GM21723 (cell line): ENCODE measurements around the gene NCOR1.
"Not testable (repeated sequence)": the region's sequence is repeated elsewhere in the genome, so short reads cannot be mapped to it uniquely, and the experiment has no call there.

ENCODE experiments used
- ATAC-seq: cut with Tn5 transposase; IDR thresholded peaks from one replicate; pipeline ENCODE4 v1.9.1; 2021; ENCODE audit warnings: mild to moderate bottlenecking, moderate library complexity; ENCODE audit not compliant: unreplicated experiment

The NCOR1 gene

DNA sequence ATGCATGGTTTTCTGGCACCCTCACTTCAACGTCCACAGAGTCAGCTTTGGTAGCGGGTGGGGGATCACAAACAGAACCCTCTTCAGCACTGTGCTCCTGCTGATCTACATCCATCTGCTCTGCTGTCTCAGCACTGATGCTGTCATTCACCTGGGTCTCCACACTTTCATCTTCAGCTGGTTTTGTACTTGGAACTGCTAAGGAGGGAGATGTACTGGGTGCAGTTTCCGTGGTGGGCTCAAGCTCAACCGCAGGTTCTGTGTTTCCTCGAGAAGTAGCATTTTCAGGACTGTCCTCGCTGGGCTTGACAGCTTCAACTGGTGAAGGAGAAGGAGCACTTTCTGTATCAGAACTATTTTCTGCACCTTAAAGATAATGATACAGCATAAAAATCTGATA is 113.9 kb downstream of the NCOR1 start:
- no peak for ATAC-seq

- ATAC-seq: no peak
Measured at GRCh38 chr17:16100737-16101400, 114.5 kb downstream of the NCOR1 start.

DNA sequence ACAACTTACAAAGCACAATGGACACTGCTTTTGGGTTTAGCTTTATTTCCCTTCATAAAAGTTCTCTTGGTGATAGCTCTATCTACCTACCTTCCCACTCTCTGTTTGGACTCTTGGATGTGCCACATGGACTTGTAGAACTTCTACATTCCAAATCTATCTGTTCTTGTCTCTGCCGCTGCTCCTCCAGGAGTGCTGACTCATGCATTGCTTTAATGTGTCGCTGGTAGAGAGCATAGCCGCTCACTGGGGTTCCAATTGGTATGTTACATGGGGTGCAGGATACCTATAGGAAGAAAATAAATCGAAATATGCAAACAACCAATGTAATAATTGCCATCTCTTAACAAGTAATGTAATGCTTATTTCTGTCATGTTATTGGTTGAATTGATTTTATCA is 123.6 kb downstream of the NCOR1 start:
- no peak for ATAC-seq

- no peak for ATAC-seq
Measured at GRCh38 chr17:16086957-16087356, 128.4 kb downstream of the NCOR1 start.

DNA sequence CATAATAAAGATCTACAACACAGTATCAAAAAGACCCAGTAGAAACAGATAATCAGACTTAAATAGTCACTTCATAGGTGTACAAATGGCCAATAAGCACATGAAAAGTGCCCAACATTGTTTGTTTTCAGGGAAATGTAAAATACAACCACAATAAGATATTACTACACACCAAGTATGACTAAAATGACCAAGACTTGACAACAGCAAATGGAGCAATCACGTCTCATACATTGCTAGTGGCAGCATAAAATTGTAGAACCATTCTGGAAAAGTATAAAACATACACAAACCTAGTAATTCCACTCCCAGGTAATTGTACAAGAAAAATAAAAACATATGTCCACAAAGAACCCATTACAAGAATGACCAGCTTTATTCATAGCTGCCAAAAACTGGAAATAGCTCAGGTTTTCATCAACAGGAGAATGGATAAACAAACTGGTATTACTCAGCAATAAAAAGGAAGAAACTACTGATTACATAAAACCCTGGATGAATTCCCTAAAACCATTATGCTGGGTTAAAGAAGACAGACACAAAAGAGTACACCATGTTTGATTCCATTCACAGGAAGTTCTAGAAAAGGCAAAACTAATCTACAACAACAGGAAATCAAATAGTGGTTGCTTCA is 130.2 kb downstream of the NCOR1 start:
- no peak for ATAC-seq

GRCh38 chr17:16083223-16083622 is 132.1 kb downstream of the NCOR1 start:
- ATAC-seq: no peak

- no peak for ATAC-seq
Measured at GRCh38 chr17:16081507-16082087, 133.7 kb downstream of the NCOR1 start.

- ATAC-seq: no peak
Measured at GRCh38 chr17:16080366-16080765, 135.0 kb downstream of the NCOR1 start.

- no peak for ATAC-seq
Measured at GRCh38 chr17:16075949-16076348, 139.4 kb downstream of the NCOR1 start.

- ATAC-seq: no peak
Measured at GRCh38 chr17:16074423-16074822, 140.9 kb downstream of the NCOR1 start.

GRCh38 chr17:16073845-16074244 is 141.5 kb downstream of the NCOR1 start:
- ATAC-seq: no peak

DNA sequence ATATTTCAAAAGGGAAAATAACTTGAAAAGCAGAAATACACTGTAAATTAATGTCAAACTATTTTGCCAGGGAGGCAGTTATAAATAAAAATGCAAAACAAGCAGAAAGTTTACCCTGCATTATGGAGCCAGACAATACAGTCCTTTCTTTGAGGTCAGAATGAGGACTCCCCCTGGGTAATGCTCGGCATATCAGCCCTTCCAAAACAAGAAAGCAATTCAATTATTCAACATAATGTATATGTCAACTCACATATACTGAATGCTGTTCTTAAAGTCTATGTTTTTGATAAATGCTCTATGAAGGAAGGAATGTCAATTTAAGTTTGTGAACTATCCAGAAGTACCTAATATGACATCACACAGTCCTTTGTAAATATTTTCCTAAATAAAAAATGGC is 143.3 kb downstream of the NCOR1 start:
- no peak for ATAC-seq

- no peak for ATAC-seq
Measured at GRCh38 chr17:16068323-16068722, 147.0 kb downstream of the NCOR1 start.

DNA sequence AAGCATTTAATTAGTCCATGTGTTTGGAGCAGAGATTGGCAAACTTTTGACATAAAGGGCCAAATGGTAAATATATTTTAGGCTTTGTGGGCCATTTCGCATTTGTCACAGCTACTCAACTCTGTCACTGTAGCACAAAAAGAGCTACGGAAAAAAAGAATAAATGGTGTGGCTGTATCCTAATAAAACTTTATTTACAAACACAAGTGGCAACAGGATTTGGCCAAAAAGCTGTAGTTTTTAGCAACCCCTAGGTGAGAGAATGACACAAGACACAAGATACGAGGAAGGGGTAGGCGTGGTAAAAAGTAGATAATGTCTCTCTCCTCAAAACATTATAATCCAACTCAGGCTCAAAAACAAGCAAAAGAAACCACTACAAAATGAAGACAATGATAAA is 149.2 kb downstream of the NCOR1 start:
- ATAC-seq: no peak

GRCh38 chr17:16061631-16062030 is 153.7 kb downstream of the NCOR1 start:
- no peak for ATAC-seq

- not testable (repeated sequence) for ATAC-seq
Measured at GRCh38 chr17:16055139-16055538, 160.2 kb downstream of the NCOR1 start.

- no peak for ATAC-seq
Measured at GRCh38 chr17:16052486-16052885, 162.8 kb downstream of the NCOR1 start.

GRCh38 chr17:16050844-16051243 is 164.5 kb downstream of the NCOR1 start:
- ATAC-seq: no peak

GRCh38 chr17:16048811-16049449 is 166.4 kb downstream of the NCOR1 start:
- ATAC-seq: no peak

DNA sequence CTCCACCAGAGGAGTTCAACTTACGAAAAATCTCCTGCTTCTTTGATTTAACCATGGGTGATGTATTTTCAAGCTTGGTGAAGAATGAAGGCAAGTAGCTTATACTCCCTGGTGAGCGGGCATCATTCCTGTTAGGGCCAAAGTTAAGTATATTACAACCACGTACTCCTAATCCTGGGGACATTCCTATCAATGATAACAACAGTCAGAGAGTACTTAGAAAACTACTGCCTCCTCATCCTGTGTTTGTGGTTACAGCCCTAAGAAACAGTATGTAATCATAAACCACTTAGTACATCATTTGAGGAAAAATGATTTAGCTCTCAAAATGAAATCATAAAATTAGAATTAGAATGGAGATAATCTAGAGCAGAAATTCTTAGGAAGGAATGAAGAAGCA is 168.4 kb downstream of the NCOR1 start:
- ATAC-seq: no peak

GRCh38 chr17:16044487-16044886 is 170.8 kb downstream of the NCOR1 start:
- ATAC-seq: no peak

DNA sequence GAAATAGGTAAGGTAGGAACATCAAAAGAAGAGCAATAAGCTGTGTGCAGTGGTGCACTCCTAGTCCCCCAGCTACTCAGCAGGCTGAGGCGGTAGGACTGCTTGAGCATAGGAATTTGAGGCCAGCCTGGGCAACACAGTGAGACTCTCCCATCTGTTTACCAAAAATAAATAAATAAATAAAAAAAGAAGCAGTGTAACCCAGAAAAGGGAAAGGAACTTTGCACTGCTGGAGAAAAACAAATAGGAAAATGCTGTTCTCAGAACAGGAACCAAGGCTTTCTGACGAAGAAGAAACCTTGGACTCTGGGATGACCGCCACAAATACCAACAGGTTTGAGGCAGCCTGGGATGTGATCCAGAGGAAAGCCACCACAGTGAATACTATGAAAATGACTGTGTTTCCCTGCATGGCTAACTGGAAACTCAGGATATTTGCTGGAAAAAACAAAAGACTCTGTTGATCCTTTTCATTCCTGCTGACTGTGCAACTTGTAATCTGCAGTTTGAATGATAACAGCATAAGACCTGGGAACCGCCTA is 174.6 kb downstream of the NCOR1 start:
- ATAC-seq: no peak
